ENCODE results near the gene SLC1A3. TPM values are rescaled to one million over a fixed set of nuclear protein-coding genes. Genes with fewer than 3 reads are reported as not detected.

The SLC1A3 gene
- total RNA-seq, 4 donors from 2014 or later = 71.1 to 215 (median 161) TPM

DNA sequence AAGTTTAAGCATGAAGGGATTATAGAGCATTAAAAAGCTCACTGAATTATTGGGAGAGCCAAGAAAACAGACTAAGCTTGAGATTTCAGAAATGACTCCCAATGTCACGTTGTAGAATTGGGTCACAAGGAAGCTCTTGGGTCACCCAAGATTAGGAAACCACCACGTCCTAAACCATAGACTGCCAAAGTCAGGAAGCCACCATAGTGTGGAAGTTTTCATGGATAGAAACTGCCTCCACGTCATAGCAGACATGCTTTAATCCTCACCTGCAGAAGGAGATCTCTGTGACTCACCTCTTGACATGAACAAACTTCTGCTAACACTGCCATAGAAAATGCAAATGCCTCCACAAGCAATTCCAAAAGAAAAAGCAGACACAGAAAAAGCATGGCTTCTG, 106.3 kb downstream of the SLC1A3 start:
- ATAC-seq (ENCODE audit: low FRiP score) (no peak), DNase-seq (ENCODE audit: low spot score) (no peak)
- TF ChIP-seq, protein P1, sequence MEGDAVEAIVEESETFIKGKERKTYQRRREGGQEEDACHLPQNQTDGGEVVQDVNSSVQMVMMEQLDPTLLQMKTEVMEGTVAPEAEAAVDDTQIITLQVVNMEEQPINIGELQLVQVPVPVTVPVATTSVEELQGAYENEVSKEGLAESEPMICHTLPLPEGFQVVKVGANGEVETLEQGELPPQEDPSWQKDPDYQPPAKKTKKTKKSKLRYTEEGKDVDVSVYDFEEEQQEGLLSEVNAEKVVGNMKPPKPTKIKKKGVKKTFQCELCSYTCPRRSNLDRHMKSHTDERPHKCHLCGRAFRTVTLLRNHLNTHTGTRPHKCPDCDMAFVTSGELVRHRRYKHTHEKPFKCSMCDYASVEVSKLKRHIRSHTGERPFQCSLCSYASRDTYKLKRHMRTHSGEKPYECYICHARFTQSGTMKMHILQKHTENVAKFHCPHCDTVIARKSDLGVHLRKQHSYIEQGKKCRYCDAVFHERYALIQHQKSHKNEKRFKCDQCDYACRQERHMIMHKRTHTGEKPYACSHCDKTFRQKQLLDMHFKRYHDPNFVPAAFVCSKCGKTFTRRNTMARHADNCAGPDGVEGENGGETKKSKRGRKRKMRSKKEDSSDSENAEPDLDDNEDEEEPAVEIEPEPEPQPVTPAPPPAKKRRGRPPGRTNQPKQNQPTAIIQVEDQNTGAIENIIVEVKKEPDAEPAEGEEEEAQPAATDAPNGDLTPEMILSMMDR (IDR thresholded peaks at IDR 0.05) = no peak

DNA sequence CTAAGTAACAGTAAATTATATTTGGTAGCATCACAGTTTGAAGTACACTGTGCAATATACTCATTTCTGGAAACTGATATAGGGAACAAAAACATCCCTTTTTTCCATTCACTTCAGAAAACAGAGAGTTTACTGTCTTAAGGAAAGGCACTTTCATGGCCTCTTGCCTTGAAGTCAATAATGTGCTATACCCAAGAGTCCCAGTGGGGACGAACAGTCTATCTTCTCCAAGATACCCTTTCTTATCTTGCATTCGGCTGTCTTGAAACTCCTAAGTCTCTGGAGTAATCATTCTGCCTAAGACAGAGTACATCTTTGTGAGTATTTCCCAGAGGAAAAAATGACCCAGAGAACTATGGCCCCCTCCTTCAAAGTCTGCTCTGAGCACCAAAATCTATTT, 107.1 kb downstream of the SLC1A3 start:
- TF ChIP-seq, protein P1 (IDR thresholded peaks at IDR 0.05) = no peak
- no peak for DNase-seq (ENCODE audit: low spot score)
- no peak for ATAC-seq (ENCODE audit: low FRiP score)

DNA sequence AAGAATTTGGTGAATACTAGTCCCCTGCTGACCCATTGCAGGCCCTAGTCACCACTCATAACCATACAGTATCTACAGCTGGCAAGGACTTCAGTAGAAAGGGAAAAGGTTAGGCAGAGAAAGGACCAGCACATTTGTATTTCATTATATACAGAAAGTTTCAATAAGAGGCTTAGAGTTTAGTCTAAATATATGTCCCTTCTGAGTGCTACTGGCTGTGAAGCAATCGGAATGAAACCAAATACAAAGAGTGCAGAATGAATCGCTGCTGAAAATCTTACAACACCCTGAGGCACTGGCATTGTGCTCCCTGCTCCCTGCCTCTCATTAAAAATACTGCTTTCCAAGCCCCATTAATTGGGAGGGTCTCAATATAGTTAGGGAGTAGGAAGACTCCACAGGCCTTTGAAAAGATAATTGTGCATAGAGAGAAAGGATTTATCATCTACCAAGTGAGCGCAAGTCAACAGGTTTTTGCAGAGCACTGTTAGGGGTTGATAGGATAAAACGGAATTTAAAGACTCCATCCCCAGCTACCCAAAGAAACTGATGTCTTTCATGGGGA, 110.8 kb downstream of the SLC1A3 start:
- DNase-seq (ENCODE audit: low spot score) (no peak), ATAC-seq (ENCODE audit: low FRiP score) (no peak)
- TF ChIP-seq, protein P1 (IDR thresholded peaks at IDR 0.05) = no peak

DNA sequence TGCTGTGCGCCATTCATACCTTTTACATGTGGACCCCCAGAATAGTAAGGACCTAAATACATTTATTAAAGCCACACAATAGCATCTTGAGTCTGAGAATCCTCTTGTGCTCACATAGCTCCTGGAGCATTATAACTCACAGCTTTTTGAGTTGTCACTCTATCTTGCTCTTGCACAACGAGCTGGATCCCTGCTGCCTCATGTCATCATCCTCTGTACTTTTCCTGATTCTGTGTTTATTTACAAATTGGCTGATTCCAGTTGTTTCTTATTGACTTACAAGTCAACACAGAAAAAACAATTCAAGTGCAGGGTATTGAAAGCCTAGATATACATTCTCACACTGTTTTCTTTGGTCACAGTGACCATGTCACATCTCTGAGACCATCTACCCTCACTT, 112.9 kb downstream of the SLC1A3 start:
- DNase-seq (ENCODE audit: low spot score) (no peak), ATAC-seq (ENCODE audit: low FRiP score) (no peak)
- TF ChIP-seq, protein P1 (IDR thresholded peaks at IDR 0.05) = no peak

DNA sequence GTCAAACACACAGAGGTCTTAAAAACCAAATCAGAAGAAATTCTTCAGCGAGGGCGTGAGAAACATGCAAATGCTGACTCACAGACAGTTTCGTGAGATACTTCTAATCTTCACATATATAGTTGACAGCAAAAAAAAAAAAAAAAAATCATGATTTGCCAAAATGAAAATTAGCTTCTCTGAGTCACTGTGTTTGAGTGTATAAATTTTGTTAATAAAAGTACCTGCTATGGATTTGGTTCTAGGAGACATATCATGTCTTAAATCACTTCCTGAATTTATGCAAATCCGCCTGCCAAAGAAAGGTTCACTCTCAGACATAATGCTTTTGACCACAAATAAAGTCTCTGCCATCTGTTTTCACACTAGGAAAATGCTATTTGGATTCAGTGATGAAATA, 114.3 kb downstream of the SLC1A3 start:
- no peak for ATAC-seq (ENCODE audit: low FRiP score)
- no peak for DNase-seq (ENCODE audit: low spot score)
- TF ChIP-seq, protein P1 (IDR thresholded peaks at IDR 0.05) = no peak

DNA sequence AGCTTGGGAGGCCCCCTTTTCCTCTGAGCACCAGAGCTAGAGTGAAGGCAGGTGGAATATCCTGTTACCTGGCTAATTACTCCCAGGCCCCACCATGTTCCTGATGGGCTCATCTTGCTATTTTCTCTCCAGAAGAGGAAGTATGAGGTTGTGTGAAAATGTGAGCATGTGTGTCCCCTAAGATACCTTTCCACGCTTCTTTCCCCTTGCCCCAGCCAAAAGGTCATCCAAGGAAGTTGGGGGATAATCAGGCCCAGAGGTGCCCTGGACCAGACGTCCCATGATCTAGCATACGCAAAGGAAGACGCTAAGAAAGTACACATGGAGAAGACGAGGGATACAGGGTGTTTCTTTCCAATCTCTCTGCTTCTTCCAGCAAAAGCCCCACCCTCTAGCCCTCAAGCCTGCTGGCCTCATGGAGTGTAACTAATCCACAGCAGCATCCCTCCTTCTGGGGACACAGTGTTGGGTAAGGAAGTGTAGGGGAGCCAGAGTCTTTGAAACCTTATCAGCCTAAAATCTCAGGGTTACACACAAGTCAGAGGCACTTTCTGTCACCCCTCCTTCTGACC, 115.3 kb downstream of the SLC1A3 start:
- TF ChIP-seq, protein P1 (IDR thresholded peaks at IDR 0.05) = no peak
- no peak for DNase-seq (ENCODE audit: low spot score)
- no peak for ATAC-seq (ENCODE audit: low FRiP score)

DNA sequence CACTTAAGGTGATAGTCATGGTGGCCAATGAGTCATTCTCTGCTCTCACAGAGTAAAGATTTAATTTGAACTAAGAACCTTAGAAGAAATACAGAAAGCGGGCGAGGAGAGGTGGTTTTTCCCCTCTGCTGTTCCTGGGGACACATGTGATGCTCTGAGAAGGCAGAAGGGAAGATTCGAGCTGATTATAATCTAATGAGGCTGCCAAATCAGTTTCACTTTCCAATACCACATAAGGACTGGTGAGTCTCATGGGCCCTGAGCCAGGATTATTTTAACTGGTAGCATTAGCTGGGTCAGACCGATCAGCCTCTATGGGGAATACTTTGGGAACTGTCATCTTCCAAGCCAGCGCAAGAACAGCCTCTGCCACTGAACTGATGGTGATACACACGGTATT, 116.5 kb downstream of the SLC1A3 start:
- ATAC-seq (ENCODE audit: low FRiP score) = no peak
- no peak for DNase-seq (ENCODE audit: low spot score)
- TF ChIP-seq, protein P1 (IDR thresholded peaks at IDR 0.05) = no peak
